HG03354 (cell line): ENCODE measurements around the gene NKX2-1.

Experiments used
- ATAC-seq: cut with Tn5 transposase; IDR thresholded peaks from one replicate; pipeline ENCODE4 v1.9.1; 2021; ENCODE audit warnings: mild to moderate bottlenecking; ENCODE audit not compliant: unreplicated experiment, poor library complexity, severe bottlenecking

Gene NKX2-1

GRCh38 chr14:36518586-36519430 lies 1.2 kb downstream of the NKX2-1 start:
- no peak for ATAC-seq

GRCh38 chr14:36518031-36518585 lies 1.9 kb downstream of the NKX2-1 start:
- no peak for ATAC-seq

- ATAC-seq, result no peak
These were observed 2.6 kb downstream of the NKX2-1 start for GRCh38 chr14:36517242-36518030.

GRCh38 chr14:36516719-36517241 lies 3.3 kb downstream of the NKX2-1 start:
- no peak for ATAC-seq

- ATAC-seq, result no peak
These were observed 3.9 kb downstream of the NKX2-1 start for GRCh38 chr14:36515896-36516718.

- ATAC-seq, result no peak
These were observed 4.9 kb downstream of the NKX2-1 start for GRCh38 chr14:36515105-36515593.

GRCh38 chr14:36514278-36515104 lies 5.5 kb downstream of the NKX2-1 start:
- ATAC-seq, result no peak

GRCh38 chr14:36513451-36514277 lies 6.4 kb downstream of the NKX2-1 start:
- ATAC-seq, result no peak

- ATAC-seq, result no peak
These were observed 7.0 kb downstream of the NKX2-1 start for GRCh38 chr14:36513012-36513420.

- ATAC-seq, result no peak
These were observed 7.4 kb downstream of the NKX2-1 start for GRCh38 chr14:36512585-36513003.

GRCh38 chr14:36511981-36512584 lies 7.9 kb downstream of the NKX2-1 start:
- ATAC-seq, result no peak

- no peak for ATAC-seq
These were observed 9.2 kb downstream of the NKX2-1 start for GRCh38 chr14:36510874-36511273.

GRCh38 chr14:36510078-36510799 lies 9.8 kb downstream of the NKX2-1 start:
- no peak for ATAC-seq

GRCh38 chr14:36509069-36509917 lies 10.7 kb downstream of the NKX2-1 start:
- ATAC-seq, result no peak

GRCh38 chr14:36508418-36509068 lies 11.5 kb downstream of the NKX2-1 start:
- ATAC-seq, result no peak
